GM12875 (cell line): ENCODE measurements around the gene ZNF470.

Experiments used
- H3K4me3 ChIP-seq: one replicate; pipeline ENCODE4 v1.5.1; 2011; ENCODE audit warnings: low read depth, low read length, control low read depth
- TF ChIP-seq, protein P1 (sequence below): IDR thresholded peaks from 2 replicates; pipeline ENCODE4 v1.5.1; 2011; ENCODE audit warnings: low read depth, mild to moderate bottlenecking, control low read depth, inconsistent platforms, low read length, moderate library complexity, borderline replicate concordance; ENCODE audit not compliant: insufficient read depth

The ZNF470 gene

DNA sequence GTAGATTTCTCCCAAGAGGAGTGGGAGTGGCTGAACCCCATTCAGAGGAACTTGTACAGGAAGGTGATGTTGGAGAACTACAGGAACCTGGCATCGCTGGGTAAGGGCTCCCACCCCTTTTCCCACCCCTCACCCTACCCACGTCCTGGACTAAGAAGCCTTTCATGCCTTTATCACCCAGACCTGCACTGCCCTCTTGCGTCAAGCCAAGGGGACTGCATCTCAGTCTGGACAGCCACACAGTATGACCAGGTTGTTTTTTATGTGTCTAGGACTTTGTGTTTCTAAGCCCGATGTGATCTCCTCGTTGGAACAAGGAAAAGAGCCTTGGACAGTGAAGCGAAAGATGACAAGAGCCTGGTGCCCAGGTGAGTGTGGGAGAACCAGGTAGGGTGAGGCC, 19.7 kb upstream of the ZNF470 start:
- H3K4me3 ChIP-seq: no peak overlapping the region

DNA sequence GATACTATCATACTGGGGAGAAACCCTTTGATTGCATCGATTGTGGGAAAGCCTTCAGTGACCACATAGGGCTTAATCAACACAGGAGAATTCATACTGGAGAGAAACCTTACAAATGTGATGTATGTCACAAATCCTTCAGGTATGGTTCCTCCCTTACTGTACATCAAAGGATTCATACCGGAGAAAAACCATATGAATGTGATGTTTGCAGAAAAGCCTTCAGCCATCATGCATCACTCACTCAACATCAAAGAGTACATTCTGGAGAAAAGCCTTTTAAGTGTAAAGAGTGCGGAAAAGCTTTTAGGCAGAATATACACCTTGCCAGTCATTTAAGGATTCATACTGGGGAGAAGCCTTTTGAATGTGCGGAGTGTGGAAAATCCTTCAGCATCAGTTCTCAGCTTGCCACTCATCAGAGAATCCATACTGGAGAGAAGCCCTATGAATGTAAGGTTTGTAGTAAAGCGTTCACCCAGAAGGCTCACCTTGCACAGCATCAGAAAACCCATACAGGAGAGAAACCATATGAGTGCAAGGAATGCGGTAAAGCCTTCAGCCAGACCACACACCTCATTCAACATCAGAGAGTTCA, 12.9 kb upstream of the ZNF470 start:
- TF ChIP-seq, protein P1, sequence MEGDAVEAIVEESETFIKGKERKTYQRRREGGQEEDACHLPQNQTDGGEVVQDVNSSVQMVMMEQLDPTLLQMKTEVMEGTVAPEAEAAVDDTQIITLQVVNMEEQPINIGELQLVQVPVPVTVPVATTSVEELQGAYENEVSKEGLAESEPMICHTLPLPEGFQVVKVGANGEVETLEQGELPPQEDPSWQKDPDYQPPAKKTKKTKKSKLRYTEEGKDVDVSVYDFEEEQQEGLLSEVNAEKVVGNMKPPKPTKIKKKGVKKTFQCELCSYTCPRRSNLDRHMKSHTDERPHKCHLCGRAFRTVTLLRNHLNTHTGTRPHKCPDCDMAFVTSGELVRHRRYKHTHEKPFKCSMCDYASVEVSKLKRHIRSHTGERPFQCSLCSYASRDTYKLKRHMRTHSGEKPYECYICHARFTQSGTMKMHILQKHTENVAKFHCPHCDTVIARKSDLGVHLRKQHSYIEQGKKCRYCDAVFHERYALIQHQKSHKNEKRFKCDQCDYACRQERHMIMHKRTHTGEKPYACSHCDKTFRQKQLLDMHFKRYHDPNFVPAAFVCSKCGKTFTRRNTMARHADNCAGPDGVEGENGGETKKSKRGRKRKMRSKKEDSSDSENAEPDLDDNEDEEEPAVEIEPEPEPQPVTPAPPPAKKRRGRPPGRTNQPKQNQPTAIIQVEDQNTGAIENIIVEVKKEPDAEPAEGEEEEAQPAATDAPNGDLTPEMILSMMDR: no peak
- no peak overlapping the region for H3K4me3 ChIP-seq

More for the DNA sequence above, 19.7 kb upstream of the ZNF470 start:
- TF ChIP-seq, protein P1: no peak

DNA sequence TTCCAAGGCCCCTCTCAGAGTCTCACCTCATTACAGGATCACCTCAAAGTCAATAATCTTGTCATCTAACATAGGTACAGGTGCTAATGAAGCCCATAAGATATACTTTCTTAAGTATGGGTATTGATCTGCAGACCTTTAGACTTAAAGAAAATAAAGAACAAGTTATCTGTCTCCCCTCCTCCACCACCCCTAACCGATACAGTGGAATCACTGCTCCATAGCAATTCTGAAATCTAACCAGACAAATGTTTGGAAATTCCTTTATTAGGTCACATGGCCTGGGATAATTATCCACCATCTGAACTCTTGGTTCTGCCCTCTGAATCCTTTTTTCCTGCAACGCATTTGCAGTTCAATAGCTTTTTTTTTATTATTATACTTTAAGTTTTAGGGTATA, 4.5 kb upstream of the ZNF470 start:
- no peak overlapping the region for H3K4me3 ChIP-seq
- TF ChIP-seq, protein P1: no peak

DNA sequence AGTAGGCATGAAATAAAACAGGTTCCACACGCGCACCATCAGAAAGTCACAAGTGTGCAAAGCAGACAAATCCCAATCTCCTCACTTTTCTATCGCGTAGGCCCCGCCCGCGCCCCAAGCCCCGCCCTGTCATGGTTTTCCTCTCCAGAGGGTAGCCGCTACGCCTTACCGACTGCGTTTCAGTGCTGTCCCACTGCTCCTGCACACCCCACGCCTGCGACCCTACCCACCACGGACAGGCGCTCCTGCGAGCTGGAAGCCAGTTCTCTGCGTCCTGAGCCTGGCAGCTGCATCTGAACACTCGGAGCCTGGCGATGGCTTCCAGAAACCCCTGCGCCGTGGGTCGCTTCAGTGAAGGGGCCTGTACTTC, 379 bp upstream of the ZNF470 start:
- TF ChIP-seq, protein P1: no peak
- no peak overlapping the region for H3K4me3 ChIP-seq

DNA sequence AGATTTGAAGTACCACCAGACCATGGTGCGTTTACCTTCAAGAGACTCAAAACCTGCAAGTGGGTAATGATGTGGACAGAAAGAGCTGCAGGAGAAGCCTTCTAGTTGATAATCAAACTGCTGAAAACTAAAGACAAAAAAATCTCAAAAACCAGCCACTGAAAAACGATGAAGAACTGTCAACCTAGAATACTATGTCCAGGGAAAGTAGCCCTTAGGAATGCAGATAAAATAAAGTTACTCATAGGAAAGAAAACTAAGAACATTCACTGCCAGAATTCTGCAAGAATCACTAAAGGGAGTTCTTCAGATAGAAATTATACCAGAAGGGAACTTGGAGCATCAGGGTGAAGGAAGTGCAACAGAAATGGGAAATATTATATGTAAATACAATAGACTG, 5.3 kb downstream of the ZNF470 start:
- TF ChIP-seq, protein P1: no peak
- no peak overlapping the region for H3K4me3 ChIP-seq

DNA sequence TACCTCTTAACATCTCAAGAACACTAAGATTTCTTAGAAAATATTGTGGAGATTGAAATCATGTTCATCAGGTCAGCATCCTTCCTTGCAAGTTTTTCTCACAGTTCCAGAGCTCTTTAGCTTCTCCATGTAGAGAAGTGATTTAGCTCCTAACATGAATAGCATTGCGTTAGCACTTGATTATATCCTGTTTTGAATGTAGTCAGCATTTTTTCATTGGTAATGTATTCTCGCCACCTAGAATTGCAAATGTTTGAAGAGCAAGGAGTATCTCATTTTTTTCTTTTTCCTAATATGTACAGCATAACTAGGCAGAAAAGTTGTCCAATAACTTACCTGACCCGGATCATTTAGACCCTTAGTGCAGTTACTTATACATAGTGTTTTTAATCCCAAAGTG, 6.6 kb downstream of the ZNF470 start:
- TF ChIP-seq, protein P1: no peak
- H3K4me3 ChIP-seq: no peak overlapping the region

DNA sequence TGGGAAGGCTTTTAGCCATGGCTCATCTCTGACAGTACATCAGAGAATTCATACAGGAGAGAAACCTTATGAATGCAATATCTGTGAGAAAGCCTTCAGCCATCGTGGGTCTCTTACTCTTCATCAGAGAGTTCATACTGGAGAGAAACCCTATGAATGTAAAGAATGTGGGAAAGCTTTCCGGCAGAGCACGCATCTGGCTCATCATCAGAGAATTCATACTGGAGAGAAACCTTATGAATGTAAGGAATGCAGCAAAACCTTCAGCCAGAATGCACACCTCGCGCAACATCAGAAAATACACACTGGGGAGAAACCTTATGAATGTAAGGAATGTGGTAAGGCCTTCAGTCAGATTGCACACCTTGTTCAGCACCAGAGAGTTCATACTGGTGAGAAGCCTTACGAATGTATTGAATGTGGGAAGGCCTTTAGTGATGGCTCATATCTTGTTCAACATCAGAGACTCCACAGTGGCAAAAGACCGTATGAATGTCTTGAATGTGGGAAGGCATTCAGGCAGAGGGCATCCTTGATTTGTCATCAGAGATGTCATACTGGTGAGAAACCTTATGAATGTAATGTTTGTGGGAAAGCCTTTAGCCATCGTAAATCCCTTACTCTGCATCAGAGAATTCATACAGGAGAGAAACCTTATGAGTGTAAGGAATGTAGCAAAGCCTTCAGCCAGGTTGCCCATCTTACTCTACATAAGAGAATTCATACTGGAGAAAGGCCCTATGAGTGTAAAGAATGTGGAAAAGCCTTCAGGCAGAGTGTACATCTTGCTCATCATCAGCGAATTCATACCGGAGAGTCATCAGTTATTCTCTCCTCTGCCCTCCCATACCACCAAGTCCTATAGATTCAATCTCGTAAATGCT, 10.7 kb downstream of the ZNF470 start:
- TF ChIP-seq, protein P1: no peak
- H3K4me3 ChIP-seq: no peak overlapping the region
